ENCODE results near the gene GLRX2. TPM values are rescaled to one million over a fixed set of nuclear protein-coding genes. Genes with fewer than 3 reads are reported as not detected.

Gene GLRX2
- total and polyA plus RNA-seq, 2 donors (not counting 1 experiment from before 2014, with no cell fraction given) = 15.9 to 27.2 TPM

- Histone ChIP-seq H3K4me2 (ENCODE audit: extremely low read depth, insufficient read depth, low read length) (no peak overlapping the region), H4K20me1 (ENCODE audit: control insufficient read depth, extremely low read depth, insufficient read depth, low read length) (no peaks in the 10 kb centered on the region), H3K9ac (ENCODE audit: insufficient read depth, low read length) (no peak overlapping the region), H3K4me1 (ENCODE audit: control insufficient read depth, extremely low read depth, insufficient read depth, low read length) (no peaks in the 10 kb centered on the region), H3K9me3 (ENCODE audit: control insufficient read depth, insufficient read depth, low read depth, low read length) (no peaks in the 10 kb centered on the region), H3K27me3 (ENCODE audit: control insufficient read depth, insufficient read depth, low read length) (no peaks in the 10 kb centered on the region), H3K4me3 (replicated peaks in 1 of 4; ENCODE audit: control extremely low read depth in 1 of 4, insufficient read depth in 1 of 4, low read depth in 3 of 4, low read length in 4 of 4) (no peak overlapping the region), H2AFZ (ENCODE audit: low read length) (no peak overlapping the region), H3K79me2 (ENCODE audit: control insufficient read depth, insufficient read depth, low read length) (peaks cover 6% of the 10 kb centered on the region), H3K36me3 (ENCODE audit: control insufficient read depth, insufficient read depth, low read length) (peaks cover 5% of the 10 kb centered on the region), H3K27ac (ENCODE audit: insufficient read depth, low read length) (no peak overlapping the region)
- TF ChIP-seq CTCF (conservative IDR thresholded peaks at IDR 0.05 in 1 of 2, IDR thresholded peaks at IDR 0.05 in 1 of 2; ENCODE audit: low read depth in 1 of 2, low read length in 2 of 2) (peak in 1 of 2 donors; percentile 32), EZH2 (IDR thresholded peaks at IDR 0.05; ENCODE audit: low read length, missing control alignments) (no peak)
- DNase-seq (ENCODE audit: low read depth in 2 of 2) = peak in 1 of 2 donors; percentile 51
Observed at GRCh38 chr1:193143285-193143684, 38.1 kb upstream of the GLRX2 start.

- peaks cover 5% of the 10 kb centered on the region for H3K36me3 ChIP-seq (ENCODE audit: control insufficient read depth, insufficient read depth, low read length)
- no peaks in the 10 kb centered on the region for H3K4me1 ChIP-seq (ENCODE audit: control insufficient read depth, extremely low read depth, insufficient read depth, low read length)
- H3K9me3 ChIP-seq (ENCODE audit: control insufficient read depth, insufficient read depth, low read depth, low read length) = no peaks in the 10 kb centered on the region
- DNase-seq (ENCODE audit: low read depth in 2 of 2) = no peak
- TF ChIP-seq CTCF (conservative IDR thresholded peaks at IDR 0.05 in 1 of 2, IDR thresholded peaks at IDR 0.05 in 1 of 2; ENCODE audit: low read depth in 1 of 2, low read length in 2 of 2) (no peak), EZH2 (IDR thresholded peaks at IDR 0.05; ENCODE audit: low read length, missing control alignments) (no peak)
- H3K9ac ChIP-seq (ENCODE audit: insufficient read depth, low read length) = no peak overlapping the region
- H3K27ac ChIP-seq (ENCODE audit: insufficient read depth, low read length) = no peak overlapping the region
- H2AFZ ChIP-seq (ENCODE audit: low read length) = no peak overlapping the region
- H3K27me3 ChIP-seq (ENCODE audit: control insufficient read depth, insufficient read depth, low read length) = no peaks in the 10 kb centered on the region
- H4K20me1 ChIP-seq (ENCODE audit: control insufficient read depth, extremely low read depth, insufficient read depth, low read length) = no peaks in the 10 kb centered on the region
- peaks cover 6% of the 10 kb centered on the region for H3K79me2 ChIP-seq (ENCODE audit: control insufficient read depth, insufficient read depth, low read length)
- H3K4me3 ChIP-seq (replicated peaks in 1 of 4; ENCODE audit: control extremely low read depth in 1 of 4, insufficient read depth in 1 of 4, low read depth in 3 of 4, low read length in 4 of 4) = no peak overlapping the region
- no peak overlapping the region for H3K4me2 ChIP-seq (ENCODE audit: extremely low read depth, insufficient read depth, low read length)
Observed at GRCh38 chr1:193142409-193142808, 37.2 kb upstream of the GLRX2 start.

GRCh38 chr1:193141804-193142203 is 36.6 kb upstream of the GLRX2 start:
- no peaks in the 10 kb centered on the region for H3K27me3 ChIP-seq (ENCODE audit: control insufficient read depth, insufficient read depth, low read length)
- no peak for TF ChIP-seq CTCF (conservative IDR thresholded peaks at IDR 0.05 in 1 of 2, IDR thresholded peaks at IDR 0.05 in 1 of 2; ENCODE audit: low read depth in 1 of 2, low read length in 2 of 2)
- no peak for TF ChIP-seq EZH2 (IDR thresholded peaks at IDR 0.05; ENCODE audit: low read length, missing control alignments)
- no peak overlapping the region for H3K4me2 ChIP-seq (ENCODE audit: extremely low read depth, insufficient read depth, low read length)
- no peak overlapping the region for H3K9ac ChIP-seq (ENCODE audit: insufficient read depth, low read length)
- H4K20me1 ChIP-seq (ENCODE audit: control insufficient read depth, extremely low read depth, insufficient read depth, low read length) = no peaks in the 10 kb centered on the region
- peaks cover 5% of the 10 kb centered on the region for H3K36me3 ChIP-seq (ENCODE audit: control insufficient read depth, insufficient read depth, low read length)
- DNase-seq (ENCODE audit: low read depth in 2 of 2) = no peak
- H3K79me2 ChIP-seq (ENCODE audit: control insufficient read depth, insufficient read depth, low read length) = peaks cover 6% of the 10 kb centered on the region
- H3K4me3 ChIP-seq (replicated peaks in 1 of 4; ENCODE audit: control extremely low read depth in 1 of 4, insufficient read depth in 1 of 4, low read depth in 3 of 4, low read length in 4 of 4) = no peak overlapping the region
- no peaks in the 10 kb centered on the region for H3K4me1 ChIP-seq (ENCODE audit: control insufficient read depth, extremely low read depth, insufficient read depth, low read length)
- H2AFZ ChIP-seq (ENCODE audit: low read length) = no peak overlapping the region
- H3K27ac ChIP-seq (ENCODE audit: insufficient read depth, low read length) = no peak overlapping the region
- H3K9me3 ChIP-seq (ENCODE audit: control insufficient read depth, insufficient read depth, low read depth, low read length) = no peaks in the 10 kb centered on the region
